DMS153 (cell line): Measurements from ENCODE around the gene C2CD3.

Source experiments
- DNase-seq: peaks from one replicate; lab custom pipeline; 2025; lab: John Stamatoyannopoulos, UW

C2CD3 gene

GRCh38 chr11:73981051-73981805 lies 189.6 kb downstream of the C2CD3 start:
- DNase-seq, result no peak

- peak; percentile 96 for DNase-seq
Measured at GRCh38 chr11:73980001-73980961, 190.5 kb downstream of the C2CD3 start.

GRCh38 chr11:73978576-73979086 lies 192.2 kb downstream of the C2CD3 start:
- DNase-seq, result no peak

- no peak for DNase-seq
Measured at GRCh38 chr11:73977856-73978519, 192.8 kb downstream of the C2CD3 start.

GRCh38 chr11:73976451-73977151 lies 194.2 kb downstream of the C2CD3 start:
- no peak for DNase-seq

- DNase-seq, result no peak
Measured at GRCh38 chr11:73975479-73975757, 195.4 kb downstream of the C2CD3 start.

GRCh38 chr11:73974604-73975478 lies 196.0 kb downstream of the C2CD3 start:
- no peak for DNase-seq

GRCh38 chr11:73972620-73973449 lies 198.0 kb downstream of the C2CD3 start:
- no peak for DNase-seq

GRCh38 chr11:73972187-73972586 lies 198.6 kb downstream of the C2CD3 start:
- no peak for DNase-seq

- no peak for DNase-seq
Measured at GRCh38 chr11:73971175-73971719, 199.6 kb downstream of the C2CD3 start.

GRCh38 chr11:73969991-73970800 lies 200.6 kb downstream of the C2CD3 start:
- no peak for DNase-seq

GRCh38 chr11:73969091-73969490 lies 201.7 kb downstream of the C2CD3 start:
- DNase-seq, result no peak

GRCh38 chr11:73968356-73968966 lies 202.3 kb downstream of the C2CD3 start:
- DNase-seq, result no peak

GRCh38 chr11:73965764-73966121 lies 205.1 kb downstream of the C2CD3 start:
- no peak for DNase-seq

GRCh38 chr11:73965076-73965763 lies 205.6 kb downstream of the C2CD3 start:
- no peak for DNase-seq

GRCh38 chr11:73963861-73964260 lies 206.9 kb downstream of the C2CD3 start:
- DNase-seq, result no peak
